ENCODE data around the gene JMJD8. TPM values are rescaled to one million over a fixed set of nuclear protein-coding genes. Genes with fewer than 3 reads are reported as not detected.

Gene JMJD8
- total RNA-seq, 4 donors from 2014 or later, result 40.0 to 261 (median 58.6) TPM

DNA sequence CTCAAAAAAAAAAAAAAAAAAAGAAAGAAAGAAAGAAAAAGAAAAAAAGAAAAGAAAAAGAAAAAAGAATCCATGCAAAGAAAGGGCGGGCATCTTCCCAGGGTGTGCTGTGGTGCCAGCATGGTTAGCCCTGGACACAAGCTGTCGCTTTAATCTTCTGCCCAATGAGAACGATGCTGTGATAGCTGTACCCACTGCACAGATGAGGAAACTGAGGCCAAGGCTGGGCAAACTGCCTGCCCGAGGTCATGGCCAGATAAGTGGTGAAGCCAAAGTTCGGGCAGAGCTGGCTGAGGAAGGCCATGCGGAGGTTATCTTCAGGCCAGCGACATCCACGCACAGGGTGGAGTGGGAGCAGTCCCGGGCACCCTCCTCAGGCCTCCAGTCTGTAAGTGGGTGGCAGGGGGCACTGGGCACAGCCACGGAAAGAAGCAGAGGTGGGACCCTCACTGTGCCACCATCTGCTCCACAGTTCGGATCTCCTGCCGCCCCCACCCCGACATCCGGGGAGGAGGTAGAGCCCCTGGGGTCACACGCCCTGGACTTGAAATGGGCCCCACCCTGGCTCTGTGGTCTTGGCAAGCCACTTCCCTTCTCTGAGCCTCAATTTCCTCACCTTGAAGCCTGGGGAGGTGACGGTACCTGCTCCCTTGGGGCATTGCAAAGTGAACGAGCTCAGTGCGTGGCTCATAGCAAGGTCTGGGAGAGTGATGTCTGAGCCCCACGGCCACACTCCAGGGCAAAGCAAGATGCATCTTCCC, 15.0 kb upstream of the JMJD8 start:
- 47 to 94% methylated on average over 3 to 16 of the region's 19 CpGs for WGBS, 2 donors (ENCODE audit: low coverage in 1 of 2)
- in situ Hi-C loops (cut with MboI; ENCODE audit: low pct_ligation_motif_present in 1 of 4, low pct_unique_long_range_greater_than_20kb in 1 of 4, low sequenced_read_pairs in 3 of 4), result no loop called here
- TF ChIP-seq EP300 (IDR thresholded peaks at IDR 0.05; ENCODE audit: low read depth), result no peak
- no peak for TF ChIP-seq POLR2AphosphoS5 (IDR thresholded peaks at IDR 0.05)
- TF ChIP-seq POLR2A (IDR thresholded peaks at IDR 0.05), result no peak
- no peak for TF ChIP-seq CTCF (IDR thresholded peaks at IDR 0.05)

GRCh38 chr16:695355-696089, 11.4 kb upstream of the JMJD8 start:
- intact Hi-C loops (cut with DNase I; ENCODE audit: low total_unique reads), result no loop called here
- peak; percentile 91 for DNase-seq

More for the DNA sequence above, 15.0 kb upstream of the JMJD8 start:
- H3K9me3 ChIP-seq, result no peaks in the 10 kb centered on the region
- peaks cover 12 to 31% (median 24%) of the 10 kb centered on the region in 4 donors for H3K4me1 ChIP-seq
- H3K36me3 ChIP-seq, result no peaks in the 10 kb centered on the region
- no peak for DNase-seq
- intact Hi-C loops (cut with DNase I; ENCODE audit: low total_unique reads), result no loop called here
- H3K27me3 ChIP-seq, result peaks cover 81% of the 10 kb centered on the region
- no peak overlapping the region for H3K27ac ChIP-seq
- H3K4me3 ChIP-seq, result no peak overlapping the region

GRCh38 chr16:694863-695354, 10.8 kb upstream of the JMJD8 start:
- Histone ChIP-seq H3K4me3 (peak overlapping the region in 2 of 4 donors; percentile 32 to 34), H3K27ac (peak overlapping the region in 1 of 4 donors; percentile 48), H3K27me3 (peaks cover 66% of the 10 kb centered on the region), H3K36me3 (no peaks in the 10 kb centered on the region), H3K4me1 (peaks cover 12 to 37% (median 30%) of the 10 kb centered on the region in 4 donors), H3K9me3 (no peaks in the 10 kb centered on the region)
- intact Hi-C loops (cut with DNase I; ENCODE audit: low total_unique reads), result no loop called here
- TF ChIP-seq POLR2AphosphoS5 (IDR thresholded peaks at IDR 0.05), result no peak
- TF ChIP-seq EP300 (IDR thresholded peaks at IDR 0.05; ENCODE audit: low read depth), result no peak
- TF ChIP-seq POLR2A (IDR thresholded peaks at IDR 0.05), result no peak
- no peak for TF ChIP-seq CTCF (IDR thresholded peaks at IDR 0.05)
- in situ Hi-C loops (cut with MboI; ENCODE audit: low pct_ligation_motif_present in 1 of 4, low pct_unique_long_range_greater_than_20kb in 1 of 4, low sequenced_read_pairs in 3 of 4), result no loop called here
- DNase-seq, result no peak
- WGBS, 2 donors (ENCODE audit: low coverage in 1 of 2), result 4% methylated on average over 20 of the region's 37 CpGs; no CpG with 5 or more reads in 1 of the 2 donors

More at GRCh38 chr16:695355-696089, 11.4 kb upstream of the JMJD8 start:
- Histone ChIP-seq H3K27me3 (peaks cover 72% of the 10 kb centered on the region), H3K9me3 (no peaks in the 10 kb centered on the region), H3K27ac (peak overlapping the region; percentile 57 to 79 (median 68)), H3K4me1 (peaks cover 12 to 34% (median 28%) of the 10 kb centered on the region in 4 donors), H3K36me3 (no peaks in the 10 kb centered on the region), H3K4me3 (peak overlapping the region in 2 of 4 donors; percentile 32 to 34)
- TF ChIP-seq EP300 (IDR thresholded peaks at IDR 0.05; ENCODE audit: low read depth), result no peak
- TF ChIP-seq POLR2A (IDR thresholded peaks at IDR 0.05), result peak; percentile 24
- TF ChIP-seq POLR2AphosphoS5 (IDR thresholded peaks at IDR 0.05), result peak; percentile 12 to 50 (median 27)
- TF ChIP-seq CTCF (IDR thresholded peaks at IDR 0.05), result peak in 1 of 5 experiments; percentile 18
- 1% methylated on average over 36 of the region's 71 CpGs; no CpG with 5 or more reads in 1 of the 2 donors for WGBS, 2 donors (ENCODE audit: low coverage in 1 of 2)
- in situ Hi-C loops (cut with MboI; ENCODE audit: low pct_ligation_motif_present in 1 of 4, low pct_unique_long_range_greater_than_20kb in 1 of 4, low sequenced_read_pairs in 3 of 4), result no loop called here

All from transverse colon (tissue), 4 donors.